ENCODE measurements around the gene UNCX. TPM values are rescaled to one million over a fixed set of nuclear protein-coding genes. Genes with fewer than 3 reads are reported as not detected.

The UNCX gene
- total and polyA plus RNA-seq, 4 donors, result not detected

DNA sequence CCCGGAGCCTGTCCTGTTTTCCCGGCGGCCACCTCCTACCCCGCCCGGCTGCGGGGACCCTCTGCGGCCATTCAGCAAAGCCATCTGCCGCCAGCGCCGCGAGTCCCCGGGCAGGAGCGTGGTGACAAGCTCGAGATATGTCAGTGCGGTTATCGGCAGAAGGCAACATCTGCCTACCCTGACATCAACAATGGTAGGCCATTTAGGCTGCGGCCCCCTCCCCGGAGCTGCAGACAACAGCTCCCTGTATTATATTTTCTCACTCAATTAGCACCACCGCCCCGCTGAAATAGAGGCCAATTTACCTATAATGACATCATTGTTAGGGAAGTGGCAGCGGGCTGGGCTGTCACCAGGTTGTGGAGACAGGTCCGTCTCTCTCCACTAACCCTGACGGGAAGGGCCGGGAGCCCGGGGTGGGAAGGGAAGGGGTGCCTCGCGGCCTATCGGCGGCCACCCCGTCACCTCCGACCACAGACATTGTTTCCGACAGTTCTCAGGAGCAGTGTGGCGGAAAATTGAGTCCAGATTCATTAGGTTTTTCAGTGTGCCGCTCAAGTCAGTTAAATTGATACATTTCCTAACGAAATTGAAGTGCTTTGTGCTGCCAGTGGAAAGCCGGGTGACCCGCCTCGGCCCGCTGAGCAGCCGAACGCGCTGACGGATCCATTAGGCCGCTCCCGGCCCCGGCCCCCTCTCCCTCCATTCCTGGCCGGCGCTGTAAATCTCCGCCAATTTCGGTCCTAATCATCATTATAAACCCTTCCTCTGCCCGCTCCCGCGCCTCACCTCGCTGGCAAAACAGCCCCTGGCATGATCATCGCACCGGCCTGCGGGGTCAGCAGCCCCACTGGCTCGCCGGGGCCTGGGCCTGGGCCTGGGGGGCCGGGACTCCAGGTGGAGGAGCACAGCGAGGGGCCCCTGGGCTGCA, 43.0 kb downstream of the UNCX start:
- TF ChIP-seq CTCF (IDR thresholded peaks at IDR 0.05; ENCODE audit: control extremely low read depth, extremely low read depth), result no peak
- H3K4me3 ChIP-seq, result no peak overlapping the region
- H3K27me3 ChIP-seq (ENCODE audit: control insufficient read depth in 3 of 3, insufficient read depth in 3 of 3, low read length in 2 of 3), result peaks cover 0 to 16% (median 8%) of the 10 kb centered on the region in 3 donors
- no peak overlapping the region for H3K9ac ChIP-seq (ENCODE audit: insufficient read depth in 1 of 2, low read length in 2 of 2)
- ATAC-seq (ENCODE audit: insufficient read depth, low FRiP score) (no peak), DNase-seq (no peak)
- H3K27ac ChIP-seq (ENCODE audit: low read depth in 1 of 2, low read length in 1 of 2), result no peak overlapping the region
- WGBS, 2 donors, result 71 to 79% methylated on average over 61 of the region's 61 CpGs
- no peaks in the 10 kb centered on the region for H3K4me1 ChIP-seq (ENCODE audit: control insufficient read depth in 5 of 5, insufficient read depth in 5 of 5, low read length in 5 of 5)
- H3K36me3 ChIP-seq (ENCODE audit: control insufficient read depth in 4 of 4, insufficient read depth in 4 of 4, low read length in 4 of 4), result no peaks in the 10 kb centered on the region
- peaks cover 0 to 10% (median 1%) of the 10 kb centered on the region in 4 donors for H3K9me3 ChIP-seq (ENCODE audit: control insufficient read depth in 4 of 4, insufficient read depth in 3 of 4, low read length in 3 of 4)

DNA sequence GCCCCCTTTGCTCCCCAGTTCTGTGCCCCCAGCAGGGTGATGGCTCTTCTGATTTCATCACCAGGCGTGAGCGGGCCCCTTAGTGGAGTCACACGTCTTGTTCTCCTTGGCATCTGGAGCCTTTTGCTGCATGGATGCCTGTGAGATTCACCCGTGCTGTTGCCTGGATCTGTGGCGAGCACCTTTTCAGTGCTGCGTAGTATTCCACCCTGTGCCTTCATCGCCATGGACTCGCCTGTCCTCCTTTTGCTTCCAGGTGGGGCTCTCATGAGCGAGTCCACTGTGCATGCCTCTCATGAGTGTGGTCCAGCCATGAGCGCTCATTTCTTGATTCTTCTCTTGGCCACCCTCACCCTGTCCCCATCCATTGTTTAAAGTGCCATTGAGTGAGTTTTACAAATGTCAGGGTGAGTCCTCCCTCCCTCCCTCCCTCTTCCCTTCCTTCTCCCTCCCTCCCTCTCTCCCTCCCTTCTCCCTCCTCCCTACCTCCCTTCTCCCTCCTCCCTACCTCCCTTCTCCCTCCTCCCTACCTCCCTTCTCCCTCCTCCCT, 44.0 kb downstream of the UNCX start:
- H3K9me3 ChIP-seq (ENCODE audit: control insufficient read depth in 4 of 4, insufficient read depth in 3 of 4, low read length in 3 of 4), result peaks cover 0 to 8% (median 1%) of the 10 kb centered on the region in 4 donors
- no peak overlapping the region for H3K4me3 ChIP-seq
- ATAC-seq (ENCODE audit: insufficient read depth, low FRiP score), result no peak
- no peaks in the 10 kb centered on the region for H3K4me1 ChIP-seq (ENCODE audit: control insufficient read depth in 5 of 5, insufficient read depth in 5 of 5, low read length in 5 of 5)
- no peak for TF ChIP-seq CTCF (IDR thresholded peaks at IDR 0.05; ENCODE audit: control extremely low read depth, extremely low read depth)
- no peaks in the 10 kb centered on the region for H3K36me3 ChIP-seq (ENCODE audit: control insufficient read depth in 4 of 4, insufficient read depth in 4 of 4, low read length in 4 of 4)
- H3K9ac ChIP-seq (ENCODE audit: insufficient read depth in 1 of 2, low read length in 2 of 2), result no peak overlapping the region
- H3K27ac ChIP-seq (ENCODE audit: low read depth in 1 of 2, low read length in 1 of 2), result no peak overlapping the region
- no peak for DNase-seq
- H3K27me3 ChIP-seq (ENCODE audit: control insufficient read depth in 3 of 3, insufficient read depth in 3 of 3, low read length in 2 of 3), result peaks cover 0 to 16% (median 8%) of the 10 kb centered on the region in 3 donors
- WGBS, 2 donors, result 89 to 91% methylated on average over 10 of the region's 10 CpGs

DNA sequence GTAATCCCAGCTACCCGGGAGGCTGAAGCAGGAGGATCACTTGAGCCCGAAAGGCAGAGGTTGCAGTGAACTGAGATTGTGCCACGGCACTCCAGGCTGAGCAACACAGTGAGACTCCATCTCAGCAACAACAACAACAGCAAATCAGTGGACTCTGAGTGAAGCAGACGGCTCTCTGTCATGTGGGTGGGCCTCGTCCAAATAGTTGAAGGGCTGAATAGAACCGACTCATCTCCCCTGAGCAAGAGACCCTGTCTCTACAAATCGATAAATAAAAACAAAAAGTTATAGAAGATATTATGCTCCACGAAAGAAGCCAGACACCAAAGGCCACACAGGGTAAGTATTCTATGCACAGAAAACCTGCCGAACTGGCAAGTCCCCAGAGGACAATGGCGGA, 45.9 kb downstream of the UNCX start:
- no peak for DNase-seq
- no peak for TF ChIP-seq CTCF (IDR thresholded peaks at IDR 0.05; ENCODE audit: control extremely low read depth, extremely low read depth)
- H3K27me3 ChIP-seq (ENCODE audit: control insufficient read depth in 3 of 3, insufficient read depth in 3 of 3, low read length in 2 of 3), result peaks cover 0 to 16% (median 8%) of the 10 kb centered on the region in 3 donors

More for the DNA sequence above, 45.9 kb downstream of the UNCX start:
- H3K4me3 ChIP-seq, result no peak overlapping the region
- H3K27ac ChIP-seq (ENCODE audit: low read depth in 1 of 2, low read length in 1 of 2), result no peak overlapping the region
- H3K9me3 ChIP-seq (ENCODE audit: control insufficient read depth in 4 of 4, insufficient read depth in 3 of 4, low read length in 3 of 4), result peaks cover 0 to 6% (median 0%) of the 10 kb centered on the region in 4 donors
- no peaks in the 10 kb centered on the region for H3K4me1 ChIP-seq (ENCODE audit: control insufficient read depth in 5 of 5, insufficient read depth in 5 of 5, low read length in 5 of 5)
- no peak for ATAC-seq (ENCODE audit: insufficient read depth, low FRiP score)
- H3K9ac ChIP-seq (ENCODE audit: insufficient read depth in 1 of 2, low read length in 2 of 2), result no peak overlapping the region
- H3K36me3 ChIP-seq (ENCODE audit: control insufficient read depth in 4 of 4, insufficient read depth in 4 of 4, low read length in 4 of 4), result no peaks in the 10 kb centered on the region
- WGBS, 2 donors, result 85 to 94% methylated on average over 10 of the region's 10 CpGs

Data from lung (tissue), 12 donors.